Measurements from ENCODE around the gene MAML3.

MAML3 gene

GRCh38 chr4:140000232-140000631, 153.8 kb downstream of the MAML3 start:
- Histone ChIP-seq H4K91ac (ENCODE audit: low read length) (no peak overlapping the region), H3K4me2 (ENCODE audit: low read length, poor library complexity, severe bottlenecking) (no peak overlapping the region), H3K4me1 (ENCODE audit: control insufficient read depth, insufficient read depth, low read depth, low read length) (no peaks in the 10 kb centered on the region), H3K4me3 (ENCODE audit: insufficient read depth in 1 of 2, low read depth in 1 of 2, low read length in 2 of 2) (no peak overlapping the region), H3K9me3 (ENCODE audit: control insufficient read depth, low read length) (peaks cover 2% of the 10 kb centered on the region), H3K9ac (ENCODE audit: low read length) (no peak overlapping the region), H3K36me3 (ENCODE audit: control insufficient read depth in 1 of 2, insufficient read depth in 2 of 2, low read depth in 1 of 2, low read length in 2 of 2) (no peaks in the 10 kb centered on the region), H2BK120ac (ENCODE audit: low read depth, low read length) (no peak overlapping the region), H4K8ac (ENCODE audit: low read length) (no peak overlapping the region), H2BK15ac (ENCODE audit: low read depth, poor library complexity, severe bottlenecking) (no peak overlapping the region), H3K14ac (ENCODE audit: low read length in 2 of 2) (no peak overlapping the region), H3K4ac (ENCODE audit: low read depth in 1 of 2, low read length in 2 of 2) (no peak overlapping the region), H2AFZ (ENCODE audit: low read depth, low read length) (no peak overlapping the region), H3K79me1 (replicated peaks; ENCODE audit: low read length, poor library complexity, severe bottlenecking) (peaks cover 10% of the 10 kb centered on the region), H3K27ac (ENCODE audit: low read length, poor library complexity, severe bottlenecking) (no peak overlapping the region), H3K27me3 (ENCODE audit: control insufficient read depth in 1 of 2, insufficient read depth in 1 of 2, low read length in 2 of 2) (no peaks in the 10 kb centered on the region), H3K23ac (ENCODE audit: low read length in 2 of 2) (no peak overlapping the region), H2AK5ac (ENCODE audit: low read length, severe bottlenecking) (no peak overlapping the region), H3K18ac (ENCODE audit: low read depth in 1 of 2, low read length in 2 of 2) (no peak overlapping the region), H2BK5ac (ENCODE audit: low read depth, low read length, poor library complexity, severe bottlenecking) (no peak overlapping the region), H2BK12ac (ENCODE audit: low read length in 2 of 2) (no peak overlapping the region)
- no peak for DNase-seq
- WGBS: 100% methylated on average over 1 of the region's 1 CpG

GRCh38 chr4:139988863-139989765, 164.9 kb downstream of the MAML3 start:
- Histone ChIP-seq H3K23ac (ENCODE audit: low read length in 2 of 2) (no peak overlapping the region), H4K91ac (ENCODE audit: low read length) (no peak overlapping the region), H2BK12ac (ENCODE audit: low read length in 2 of 2) (peak overlapping the region in 1 of 2 experiments; percentile 41), H3K4me2 (ENCODE audit: low read length, poor library complexity, severe bottlenecking) (no peak overlapping the region), H3K4ac (ENCODE audit: low read depth in 1 of 2, low read length in 2 of 2) (no peak overlapping the region), H2BK5ac (ENCODE audit: low read depth, low read length, poor library complexity, severe bottlenecking) (no peak overlapping the region), H3K9me3 (ENCODE audit: control insufficient read depth, low read length) (no peaks in the 10 kb centered on the region), H3K14ac (ENCODE audit: low read length in 2 of 2) (no peak overlapping the region), H3K27ac (ENCODE audit: low read length, poor library complexity, severe bottlenecking) (peak overlapping the region; percentile 64), H3K4me3 (ENCODE audit: insufficient read depth in 1 of 2, low read depth in 1 of 2, low read length in 2 of 2) (no peak overlapping the region), H3K79me1 (replicated peaks; ENCODE audit: low read length, poor library complexity, severe bottlenecking) (peaks cover 3% of the 10 kb centered on the region), H2AFZ (ENCODE audit: low read depth, low read length) (no peak overlapping the region), H3K27me3 (ENCODE audit: control insufficient read depth in 1 of 2, insufficient read depth in 1 of 2, low read length in 2 of 2) (no peaks in the 10 kb centered on the region), H4K8ac (ENCODE audit: low read length) (no peak overlapping the region), H3K36me3 (ENCODE audit: control insufficient read depth in 1 of 2, insufficient read depth in 2 of 2, low read depth in 1 of 2, low read length in 2 of 2) (no peaks in the 10 kb centered on the region), H3K4me1 (ENCODE audit: control insufficient read depth, insufficient read depth, low read depth, low read length) (peaks cover 6% of the 10 kb centered on the region), H2AK5ac (ENCODE audit: low read length, severe bottlenecking) (peak overlapping the region; percentile 68), H2BK120ac (ENCODE audit: low read depth, low read length) (no peak overlapping the region), H3K9ac (ENCODE audit: low read length) (peak overlapping the region; percentile 33), H2BK15ac (ENCODE audit: low read depth, poor library complexity, severe bottlenecking) (no peak overlapping the region), H3K18ac (ENCODE audit: low read depth in 1 of 2, low read length in 2 of 2) (no peak overlapping the region)
- WGBS: 49% methylated on average over 15 of the region's 17 CpGs
- DNase-seq: peak; percentile 95

- DNase-seq: no peak
- Histone ChIP-seq H2AK5ac (ENCODE audit: low read length, severe bottlenecking) (no peak overlapping the region), H3K27ac (ENCODE audit: low read length, poor library complexity, severe bottlenecking) (no peak overlapping the region), H2AFZ (ENCODE audit: low read depth, low read length) (no peak overlapping the region), H4K91ac (ENCODE audit: low read length) (peak overlapping the region; percentile 11), H2BK120ac (ENCODE audit: low read depth, low read length) (no peak overlapping the region), H3K27me3 (ENCODE audit: control insufficient read depth in 1 of 2, insufficient read depth in 1 of 2, low read length in 2 of 2) (no peaks in the 10 kb centered on the region), H4K8ac (ENCODE audit: low read length) (no peak overlapping the region), H3K18ac (ENCODE audit: low read depth in 1 of 2, low read length in 2 of 2) (no peak overlapping the region), H3K23ac (ENCODE audit: low read length in 2 of 2) (no peak overlapping the region), H3K14ac (ENCODE audit: low read length in 2 of 2) (no peak overlapping the region), H3K4me1 (ENCODE audit: control insufficient read depth, insufficient read depth, low read depth, low read length) (peaks cover 6% of the 10 kb centered on the region), H2BK15ac (ENCODE audit: low read depth, poor library complexity, severe bottlenecking) (no peak overlapping the region), H3K79me1 (replicated peaks; ENCODE audit: low read length, poor library complexity, severe bottlenecking) (peaks cover 8% of the 10 kb centered on the region), H3K9ac (ENCODE audit: low read length) (peak overlapping the region; percentile 77), H3K4ac (ENCODE audit: low read depth in 1 of 2, low read length in 2 of 2) (no peak overlapping the region), H3K36me3 (ENCODE audit: control insufficient read depth in 1 of 2, insufficient read depth in 2 of 2, low read depth in 1 of 2, low read length in 2 of 2) (no peaks in the 10 kb centered on the region), H2BK5ac (ENCODE audit: low read depth, low read length, poor library complexity, severe bottlenecking) (no peak overlapping the region), H3K9me3 (ENCODE audit: control insufficient read depth, low read length) (no peaks in the 10 kb centered on the region), H3K4me2 (ENCODE audit: low read length, poor library complexity, severe bottlenecking) (no peak overlapping the region), H2BK12ac (ENCODE audit: low read length in 2 of 2) (no peak overlapping the region), H3K4me3 (ENCODE audit: insufficient read depth in 1 of 2, low read depth in 1 of 2, low read length in 2 of 2) (no peak overlapping the region)
- 93% methylated on average over 6 of the region's 7 CpGs for WGBS
These were observed 166.5 kb downstream of the MAML3 start for GRCh38 chr4:139987502-139987850.

- H2BK15ac ChIP-seq (ENCODE audit: low read depth, poor library complexity, severe bottlenecking): no peak overlapping the region
- no peak overlapping the region for H4K91ac ChIP-seq (ENCODE audit: low read length)
- no peak overlapping the region for H3K23ac ChIP-seq (ENCODE audit: low read length in 2 of 2)
- H4K8ac ChIP-seq (ENCODE audit: low read length): no peak overlapping the region
- no peak overlapping the region for H3K27ac ChIP-seq (ENCODE audit: low read length, poor library complexity, severe bottlenecking)
- no peak overlapping the region for H2BK12ac ChIP-seq (ENCODE audit: low read length in 2 of 2)
- DNase-seq: no peak
- H3K36me3 ChIP-seq (ENCODE audit: control insufficient read depth in 1 of 2, insufficient read depth in 2 of 2, low read depth in 1 of 2, low read length in 2 of 2): no peaks in the 10 kb centered on the region
- peaks cover 8% of the 10 kb centered on the region for H3K79me1 ChIP-seq (replicated peaks; ENCODE audit: low read length, poor library complexity, severe bottlenecking)
- H3K9ac ChIP-seq (ENCODE audit: low read length): peak overlapping the region; percentile 77
- no peak overlapping the region for H3K14ac ChIP-seq (ENCODE audit: low read length in 2 of 2)
- H2AFZ ChIP-seq (ENCODE audit: low read depth, low read length): no peak overlapping the region
- 90% methylated on average over 12 of the region's 13 CpGs for WGBS
- no peak overlapping the region for H3K4ac ChIP-seq (ENCODE audit: low read depth in 1 of 2, low read length in 2 of 2)
- no peak overlapping the region for H3K18ac ChIP-seq (ENCODE audit: low read depth in 1 of 2, low read length in 2 of 2)
- H3K4me2 ChIP-seq (ENCODE audit: low read length, poor library complexity, severe bottlenecking): no peak overlapping the region
- no peak overlapping the region for H3K4me3 ChIP-seq (ENCODE audit: insufficient read depth in 1 of 2, low read depth in 1 of 2, low read length in 2 of 2)
- H2BK120ac ChIP-seq (ENCODE audit: low read depth, low read length): no peak overlapping the region
- H3K4me1 ChIP-seq (ENCODE audit: control insufficient read depth, insufficient read depth, low read depth, low read length): peaks cover 6% of the 10 kb centered on the region
- H3K27me3 ChIP-seq (ENCODE audit: control insufficient read depth in 1 of 2, insufficient read depth in 1 of 2, low read length in 2 of 2): no peaks in the 10 kb centered on the region
- no peaks in the 10 kb centered on the region for H3K9me3 ChIP-seq (ENCODE audit: control insufficient read depth, low read length)
- H2AK5ac ChIP-seq (ENCODE audit: low read length, severe bottlenecking): no peak overlapping the region
- no peak overlapping the region for H2BK5ac ChIP-seq (ENCODE audit: low read depth, low read length, poor library complexity, severe bottlenecking)
These were observed 167.1 kb downstream of the MAML3 start for GRCh38 chr4:139986689-139987501.

Data from mesenchymal stem cell (in vitro differentiated cells and primary cell).